H1 (cell line): ENCODE results near the gene ZNF609. TPM values are rescaled to one million over a fixed set of nuclear protein-coding genes. Genes with fewer than 3 reads are reported as not detected.

Experiments used
- CTCF ChIA-PET: fragments of 300-600 bp; sonication (Branson Sonifier 250); formaldehyde crosslinking; loops from one replicate; lab custom pipeline; 2021; ENCODE audit not compliant: partially characterized antibody; lab: Charles Lee
- POLR2A ChIA-PET: fragments of 300-600 bp; sonication (Branson Sonifier 250); formaldehyde crosslinking; loops from one replicate; lab custom pipeline; 2021; ENCODE audit warnings: inconsistent platforms; ENCODE audit not compliant: partially characterized antibody; lab: Charles Lee
- DNase-seq, 2 experiments: peaks; one replicate each; pipeline versions ENCODE4 v3.0.0 to v3.0.0-alpha.2; 2010 to 2022; ENCODE audit warnings: low spot score in 2 of 2, low read depth in 1 of 2, mixed read lengths in 1 of 2
- FAIRE-seq: peaks from 2 replicates; lab custom pipeline; 2011; peaks lifted over from hg19 to GRCh38; lab: Jason Lieb, UNC
- H2AFZ ChIP-seq: 2 replicates; pipeline ENCODE4 v1.8.1; 2012; ENCODE audit warnings: low read length, inconsistent platforms
- H2AK5ac ChIP-seq: 2 replicates; pipeline ENCODE4 v1.6.1; 2013; ENCODE audit warnings: low read depth, low read length
- H2BK120ac ChIP-seq: replicated peaks from 2 replicates; pipeline ENCODE3; 2013; ENCODE audit warnings: low read depth, low read length, inconsistent platforms
- H2BK12ac ChIP-seq: 2 replicates; pipeline ENCODE4 v1.6.1; 2013; ENCODE audit warnings: low read depth, low read length
- H2BK15ac ChIP-seq: 2 replicates; pipeline ENCODE4 v1.6.1; 2013; ENCODE audit warnings: low read length
- H2BK20ac ChIP-seq: 2 replicates; pipeline ENCODE4 v1.6.1; 2013; ENCODE audit warnings: low read length
- H2BK5ac ChIP-seq: 2 replicates; pipeline ENCODE4 v1.6.1; 2013; ENCODE audit warnings: low read depth, low read length
- H3K14ac ChIP-seq: 2 replicates; pipeline ENCODE4 v1.6.1; 2013; ENCODE audit warnings: inconsistent platforms; ENCODE audit not compliant: insufficient read length
- H3K18ac ChIP-seq: 2 replicates; pipeline ENCODE4 v1.6.1; 2013; ENCODE audit warnings: low read length; ENCODE audit errors: extremely low read depth
- H3K23ac ChIP-seq: 2 replicates; pipeline ENCODE4 v1.6.1; 2013; ENCODE audit warnings: inconsistent platforms; ENCODE audit not compliant: insufficient read length
- H3K23me2 ChIP-seq: 2 replicates; pipeline ENCODE4 v1.6.1; 2013; ENCODE audit warnings: low read depth, low read length
- H3K27ac ChIP-seq: 2 replicates; pipeline ENCODE4 v1.6.1; 2011; ENCODE audit warnings: low read depth, low read length, inconsistent platforms
- H3K27me3 ChIP-seq, 4 experiments: replicated peaks in 1 of 4; 1 replicate in 1 of 4; 2 replicates in 3 of 4; pipeline versions ENCODE4 v1.6.1 to v1.8.1; 2011 to 2013; ENCODE audit warnings: low read length in 3 of 4, mild to moderate bottlenecking in 3 of 4, inconsistent platforms in 2 of 4, mixed read lengths in 2 of 4, moderate library complexity in 1 of 4; ENCODE audit not compliant: control insufficient read depth in 3 of 4, insufficient read depth in 3 of 4; ENCODE audit errors: extremely low read depth in 1 of 4
- H3K36me3 ChIP-seq, 4 experiments: 2 replicates each; pipeline versions ENCODE4 v1.6.1 to v1.8.1; 2011 to 2013; ENCODE audit warnings: mild to moderate bottlenecking in 4 of 4, low read length in 3 of 4, moderate library complexity in 2 of 4, control low read depth in 1 of 4, inconsistent platforms in 1 of 4; ENCODE audit not compliant: insufficient read depth in 4 of 4, control insufficient read depth in 2 of 4
- H3K4ac ChIP-seq: replicated peaks from 2 replicates; pipeline ENCODE3; 2013; ENCODE audit warnings: low read length, low read depth, mixed read lengths, inconsistent platforms; ENCODE audit not compliant: insufficient read length
- H3K4me1 ChIP-seq, 4 experiments: replicated peaks in 1 of 4; 1 replicate in 1 of 4; 2 replicates in 3 of 4; pipeline versions ENCODE4 v1.6.1 to v1.8.1; 2011 to 2013; ENCODE audit warnings: low read length in 3 of 4, inconsistent platforms in 2 of 4, mixed read lengths in 1 of 4; ENCODE audit not compliant: insufficient read depth in 4 of 4, control insufficient read depth in 3 of 4
- H3K4me2 ChIP-seq, 2 experiments: 2 replicates each; pipeline versions ENCODE4 v1.6.1 to v1.8.1; 2011 to 2013; ENCODE audit warnings: low read depth in 2 of 2, low read length in 2 of 2, control low read depth in 1 of 2, inconsistent platforms in 1 of 2, mild to moderate bottlenecking in 1 of 2; ENCODE audit not compliant: insufficient read depth in 1 of 2
- H3K4me3 ChIP-seq, 4 experiments: fragments of 200-600, 300-600 bp in 1 of 4; sonication (generic), shearing (Covaris generic), sonication (Bioruptor Twin) in 1 of 4; 2 replicates each; pipeline versions ENCODE4 v1.5.1 to v1.8.1; 2011 to 2016; ENCODE audit warnings: low read length in 4 of 4, low read depth in 3 of 4, control low read depth in 2 of 4, inconsistent platforms in 2 of 4, mild to moderate bottlenecking in 2 of 4, mixed read lengths in 1 of 4, moderate library complexity in 1 of 4; ENCODE audit not compliant: insufficient read depth in 2 of 4; ENCODE audit errors: extremely low read depth in 1 of 4
- H3K56ac ChIP-seq: replicated peaks from 2 replicates; pipeline ENCODE3; 2013; ENCODE audit warnings: low read depth, mild to moderate bottlenecking, mixed read lengths, low read length, inconsistent platforms; ENCODE audit not compliant: insufficient read length
- H3K79me1 ChIP-seq: 2 replicates; pipeline ENCODE4 v1.6.1; 2013; ENCODE audit warnings: low read depth, low read length, control low read depth
- H3K79me2 ChIP-seq, 2 experiments: 2 replicates each; pipeline versions ENCODE4 v1.6.1 to v1.8.1; 2012 to 2013; ENCODE audit warnings: low read length in 2 of 2, mild to moderate bottlenecking in 2 of 2, inconsistent platforms in 1 of 2; ENCODE audit not compliant: insufficient read depth in 2 of 2, control insufficient read depth in 1 of 2
- H3K9ac ChIP-seq, 4 experiments: replicated peaks in 1 of 4; 1 replicate in 1 of 4; 2 replicates in 3 of 4; pipeline versions ENCODE4 v1.6.1 to v1.8.1; 2011 to 2013; ENCODE audit warnings: low read depth in 3 of 4, low read length in 3 of 4, control low read depth in 2 of 4, mild to moderate bottlenecking in 2 of 4, moderate library complexity in 2 of 4, inconsistent platforms in 1 of 4; ENCODE audit errors: extremely low read depth in 1 of 4
- H3K9me3 ChIP-seq, 2 experiments: 2 replicates each; pipeline versions ENCODE4 v1.6.1 to v1.8.1; 2012 to 2013; ENCODE audit warnings: mild to moderate bottlenecking in 2 of 2, moderate library complexity in 2 of 2, control low read depth in 1 of 2, inconsistent platforms in 1 of 2, low read depth in 1 of 2, low read length in 1 of 2, mixed read lengths in 1 of 2; ENCODE audit not compliant: insufficient read depth in 2 of 2
- H4K20me1 ChIP-seq, 2 experiments: replicated peaks in 1 of 2; 2 replicates each; pipeline versions ENCODE3 to v1.8.1; 2011 to 2013; ENCODE audit warnings: inconsistent platforms in 2 of 2, low read length in 2 of 2, mild to moderate bottlenecking in 1 of 2; ENCODE audit not compliant: insufficient read depth in 2 of 2, control insufficient read depth in 1 of 2
- H4K5ac ChIP-seq: 2 replicates; pipeline ENCODE4 v1.6.1; 2013; ENCODE audit warnings: low read length, low read depth, mixed read lengths, inconsistent platforms; ENCODE audit not compliant: insufficient read length
- H4K8ac ChIP-seq: 2 replicates; pipeline ENCODE4 v1.8.0; 2013; ENCODE audit warnings: mild to moderate bottlenecking, moderate library complexity, low read length, inconsistent platforms; ENCODE audit not compliant: insufficient read depth; ENCODE audit errors: extremely low read depth
- H4K91ac ChIP-seq: replicated peaks from 2 replicates; pipeline ENCODE3; 2013; ENCODE audit warnings: low read length, mixed read lengths, inconsistent platforms; ENCODE audit not compliant: insufficient read length
- ATF3 ChIP-seq: IDR thresholded peaks from 2 replicates; pipeline ENCODE4 v1.6.1; 2011; ENCODE audit warnings: low read depth, mild to moderate bottlenecking, low read length; ENCODE audit not compliant: insufficient read depth
- CBX5 ChIP-seq: fragments of 300-800, 300-1000 bp; sonication (generic); IDR thresholded peaks from 2 replicates; pipeline ENCODE4 v1.7.1; 2016; ENCODE audit warnings: antibody characterized with exemption, low read length, low read depth
- CEBPB ChIP-seq: IDR thresholded peaks from 2 replicates; pipeline ENCODE4 v1.6.1; 2012; ENCODE audit warnings: low read depth, low read length
- EGR1 ChIP-seq: IDR thresholded peaks from 2 replicates; pipeline ENCODE4 v1.6.1; 2011; ENCODE audit warnings: low read depth, low read length, borderline replicate concordance
- EP300 ChIP-seq, 2 experiments: IDR thresholded peaks; 1 replicate in 1 of 2; 2 replicates in 1 of 2; pipeline ENCODE4 v1.6.1; 2011 to 2012; ENCODE audit warnings: low read depth in 2 of 2, low read length in 2 of 2, mild to moderate bottlenecking in 2 of 2, borderline replicate concordance in 1 of 2, inconsistent platforms in 1 of 2, moderate library complexity in 1 of 2
- FOSL1 ChIP-seq: IDR thresholded peaks from 2 replicates; pipeline ENCODE4 v1.6.1; 2011; ENCODE audit warnings: mild to moderate bottlenecking, low read depth, low read length, moderate library complexity; ENCODE audit not compliant: insufficient read depth
- JUND ChIP-seq: IDR thresholded peaks from 2 replicates; pipeline ENCODE4 v1.6.1; 2011; ENCODE audit warnings: mild to moderate bottlenecking, improper control_type of control experiment, low read length
- NANOG ChIP-seq: IDR thresholded peaks from 2 replicates; pipeline ENCODE4 v1.6.1; 2011; ENCODE audit warnings: low read length, low read depth, mild to moderate bottlenecking, inconsistent platforms; ENCODE audit not compliant: insufficient read depth, poor library complexity, severe bottlenecking
- RXRA ChIP-seq: IDR thresholded peaks from 2 replicates; pipeline ENCODE4 v1.6.1; 2011; ENCODE audit warnings: low read depth, mild to moderate bottlenecking, low read length, moderate library complexity; ENCODE audit not compliant: insufficient read depth
- SIX5 ChIP-seq: IDR thresholded peaks from 2 replicates; pipeline ENCODE4 v1.6.1; 2011; ENCODE audit warnings: mild to moderate bottlenecking, low read depth, low read length
- SP1 ChIP-seq: IDR thresholded peaks from 2 replicates; pipeline ENCODE4 v1.6.1; 2011; ENCODE audit warnings: low read depth, low read length
- TAF7 ChIP-seq: optimal IDR thresholded peaks from 2 replicates; pipeline ENCODE3; 2011; ENCODE audit warnings: low read depth, mild to moderate bottlenecking, inconsistent platforms, low read length, moderate library complexity, borderline replicate concordance
- TBP ChIP-seq: IDR thresholded peaks from 2 replicates; pipeline ENCODE4 v1.6.1; 2011; ENCODE audit warnings: low read depth, low read length, improper control_type of control experiment
- ZNF274 ChIP-seq: IDR thresholded peaks from 2 replicates; pipeline ENCODE4 v1.7.0; 2012; ENCODE audit warnings: low read length, borderline replicate concordance; ENCODE audit errors: extremely low read depth
- WGBS, 2 experiments: shearing (Covaris generic) in 1 of 2; methylation state at CpG; one replicate each; pipeline versions ENCODE4 v1.1.6 to v1.1.7; 2013 to 2015; ENCODE audit warnings: low lambda C conversion rate in 2 of 2, mixed read lengths in 2 of 2, inconsistent platforms in 1 of 2, low coverage in 1 of 2, missing lambda C conversion rate in 1 of 2; ENCODE audit not compliant: insufficient replicate concordance in 2 of 2, insufficient coverage in 1 of 2, insufficient read length in 1 of 2; ENCODE audit errors: extremely low coverage in 1 of 2, missing lambda C conversion rate in 1 of 2; 5-methylcytosine and 5-hydroxymethylcytosine counted together
- polyA plus RNA-seq, 7 experiments: library from polyadenylated mRNA; depleted of rRNA in 3 of 7; stranded (reverse) in 5 of 7; unstranded in 2 of 7; fragments of >200 nt in 5 of 7; fragments of 200-250 nt in 2 of 7; gene quantifications; 1 replicate in 5 of 7; 2 replicates in 1 of 7; 4 replicates in 1 of 7; pipeline versions ENCODE4 v1.2.1 to v1.2.3, GENCODE V29; 2011 to 2013; ENCODE audit warnings: missing spikeins in 2 of 7, mixed read lengths in 2 of 7
- total RNA-seq: library from RNA; stranded (reverse); fragmentation: NEBNext Ultra II Directional; extraction: Animal tissue kit (Norgen Biotek cat#: 25700); gene quantifications from 2 replicates; pipeline ENCODE4 v1.2.1, GENCODE V29; 2021

Gene ZNF609
- total and polyA plus RNA-seq, 2 of the 8 experiments (the other 6 are each of a cell fraction or from before 2014, with no cell fraction given) = 15.5 to 47.8 TPM

- Histone ChIP-seq H4K8ac (no peak overlapping the region), H3K4me1 (no peaks in the 10 kb centered on the region; a peak in 2 of 7 replicates), H3K27ac (no peak overlapping the region), H2AFZ (no peak overlapping the region), H3K23ac (no peak overlapping the region), H2BK15ac (no peak overlapping the region), H4K5ac (no peak overlapping the region), H3K4me2 (no peak overlapping the region), H2BK5ac (no peak overlapping the region), H3K79me1 (peaks cover 2% of the 10 kb centered on the region; the same call in 1 of the 2 replicates), H3K9ac (no peak overlapping the region), H3K4me3 (no peak overlapping the region), H3K56ac (no peak overlapping the region), H2BK12ac (no peak overlapping the region), H3K18ac (no peak overlapping the region), H3K23me2 (no peaks in the 10 kb centered on the region), H3K27me3 (no peaks in the 10 kb centered on the region), H3K4ac (no peak overlapping the region), H2AK5ac (no peak overlapping the region), H4K20me1 (peaks cover 8 to 16% of the 10 kb centered on the region in 2 experiments), H3K36me3 (peaks cover 0 to 5% (median 0%) of the 10 kb centered on the region in 4 experiments; a peak in 1 of 8 replicates), H2BK20ac (no peak overlapping the region), H3K9me3 (no peaks in the 10 kb centered on the region), H3K14ac (no peak overlapping the region), H3K79me2 (peaks cover 4 to 75% of the 10 kb centered on the region in 2 experiments; a peak in 2 of 4 replicates), H2BK120ac (no peak overlapping the region), H4K91ac (no peak overlapping the region)
- FAIRE-seq = no peak
- DNase-seq = no peak
- WGBS, 2 experiments = 96% methylated on average over 2 of the region's 2 CpGs; no CpG with 5 or more reads in 1 of the 2 experiments
- CTCF ChIA-PET = interaction anchor here (0.6 to 1.1 kb wide), 2 partner anchors 207 to 1794 kb away, joined by 3 read pairs; no protein-coding TSS in a partner anchor
- POLR2A ChIA-PET = interaction anchor here (0.6 to 6.4 kb wide), 2 partner anchors 8 to 9 kb away, joined by 3 to 43 read pairs; no protein-coding TSS in a partner anchor
- TF ChIP-seq SIX5 = no peak
- TF ChIP-seq RXRA = no peak
- TF ChIP-seq TBP = no peak
- TF ChIP-seq SP1 = no peak
- no peak for TF ChIP-seq CEBPB
- no peak for TF ChIP-seq EP300 (IDR thresholded peaks at IDR 0.05; ENCODE audit: borderline replicate concordance in 1 of 2, low read depth in 2 of 2, low read length in 2 of 2)
- TF ChIP-seq TAF7 = no peak
- no peak for TF ChIP-seq EGR1
- no peak for TF ChIP-seq ZNF274
- TF ChIP-seq FOSL1 = no peak
- no peak for TF ChIP-seq ATF3
- TF ChIP-seq CBX5 = no peak
- no peak for TF ChIP-seq JUND
- TF ChIP-seq NANOG = no peak
Measured at GRCh38 chr15:64474846-64475245, 14.5 kb downstream of the ZNF609 start.
